HK-2 (cell line): ENCODE measurements around the gene IKBIP.
"Not testable (repeated sequence)": the region's sequence is repeated elsewhere in the genome, so short reads cannot be mapped to it uniquely, and the experiment has no call there.

Source experiments
- DNase-seq: peaks from one replicate; pipeline ENCODE4 v3.0.0-alpha.2; 2018; ENCODE audit not compliant: unreplicated experiment

The IKBIP gene

DNA sequence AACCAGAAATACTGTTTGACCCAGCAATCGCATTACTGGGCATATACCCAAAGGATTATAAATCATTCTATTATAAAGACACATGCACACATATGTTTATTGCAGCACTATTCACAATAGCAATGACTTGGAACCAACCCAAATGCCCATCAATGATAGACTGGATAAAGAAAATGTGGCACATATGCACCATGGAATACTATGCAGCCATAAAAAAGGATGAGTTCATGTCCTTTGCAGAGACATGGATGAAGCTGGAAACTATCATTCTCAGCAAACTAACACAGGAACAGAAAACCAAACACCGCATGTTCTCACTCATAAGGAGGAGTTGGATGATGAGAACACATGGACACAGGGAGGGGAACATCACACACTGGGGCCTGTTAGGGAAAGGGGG is 67.8 kb downstream of the IKBIP start:
- not testable (repeated sequence) for DNase-seq

GRCh38 chr12:98575013-98575412 is 69.6 kb downstream of the IKBIP start:
- DNase-seq: no peak
